Neural progenitor cell (in vitro differentiated cells): ENCODE measurements around the gene C1orf210.

Experiments used
- CTCF ChIP-seq: fragments of 200-600 bp; sonication (generic); IDR thresholded peaks from 2 replicates; pipeline ENCODE4 v1.5.1; 2017; ENCODE audit warnings: antibody characterized with exemption, mild to moderate bottlenecking
- EZH2phosphoT487 ChIP-seq: fragments of 200-600 bp; sonication (generic); IDR thresholded peaks from 2 replicates; pipeline ENCODE4 v1.6.1; 2017; ENCODE audit warnings: antibody characterized with exemption

DNA sequence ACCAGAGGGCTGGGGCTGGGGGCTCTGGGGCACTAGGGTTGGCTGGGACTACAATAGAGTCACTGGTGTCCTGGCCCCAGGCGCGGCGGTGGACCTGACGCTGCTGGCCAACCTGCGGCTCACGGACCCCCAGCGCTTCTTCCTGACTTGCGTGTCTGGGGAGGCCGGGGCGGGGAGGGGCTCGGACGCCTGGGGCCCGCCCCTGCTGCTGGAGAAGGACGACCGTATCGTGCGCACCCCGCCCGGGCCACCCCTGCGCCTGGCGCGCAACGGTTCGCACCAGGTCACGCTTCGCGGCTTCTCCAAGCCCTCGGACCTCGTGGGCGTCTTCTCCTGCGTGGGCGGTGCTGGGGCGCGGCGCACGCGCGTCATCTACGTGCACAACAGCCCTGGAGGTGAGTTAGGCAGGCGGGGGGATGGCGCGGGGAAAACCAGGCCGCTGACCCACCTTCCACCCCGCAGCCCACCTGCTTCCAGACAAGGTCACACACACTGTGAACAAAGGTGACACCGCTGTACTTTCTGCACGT, 19.5 kb upstream of the C1orf210 start:
- TF ChIP-seq CTCF (no peak), EZH2phosphoT487 (no peak)
